T-helper 1 cell treated with Interleukin-12 subunit alpha and Interleukin-12 subunit beta and Interleukin-4 antibody, amounts not matched to agents 30 ng/mL and 1 ng/mL, for 36 hours (primary cell): Measurements from ENCODE around the gene LRFN4. TPM values are rescaled to one million over a fixed set of nuclear protein-coding genes. Genes with fewer than 3 reads are reported as not detected.
"Not testable (repeated sequence)": the region's sequence is repeated elsewhere in the genome, so short reads cannot be mapped to it uniquely, and the experiment has no call there.

ENCODE experiments used
- intact Hi-C: fragments of 100-400 bp; cut with micrococcal nuclease; formaldehyde crosslinking; loops from one replicate; pipeline ENCODE4 v1.15.1; 2024
- total RNA-seq: library from RNA; stranded (reverse); gene quantifications from 2 replicates; pipeline ENCODE4 v1.2.3, GENCODE V29; 2022

Gene LRFN4
- 19.6 and 20.0 TPM in 2 replicates for total RNA-seq

- intact Hi-C loops, result loop anchor here (1.0 to 2.0 kb wide), 3 partner anchors 12 to 112 kb away; partner anchors contain the start of gene RCE1
Observed at GRCh38 chr11:66856496-66857233, at the start of gene LRFN4. Gene LRFN4, plus strand, starts transcription at chr11:66857064. Its CDS starts 681 bp downstream, at chr11:66857745.

- intact Hi-C loops, result no loop called here
Observed at GRCh38 chr11:66809592-66809991, 47.3 kb upstream of the LRFN4 start.

- intact Hi-C loops, result no loop called here
Observed at GRCh38 chr11:66810576-66811185, 46.2 kb upstream of the LRFN4 start.

GRCh38 chr11:66814678-66815077, 42.2 kb upstream of the LRFN4 start:
- intact Hi-C loops, result no loop called here

GRCh38 chr11:66815646-66816045, 41.2 kb upstream of the LRFN4 start:
- intact Hi-C loops, result no loop called here

GRCh38 chr11:66818231-66818955, 38.5 kb upstream of the LRFN4 start:
- intact Hi-C loops, result no loop called here

GRCh38 chr11:66820381-66820780, 36.5 kb upstream of the LRFN4 start:
- intact Hi-C loops, result no loop called here

GRCh38 chr11:66820901-66821300, 36.0 kb upstream of the LRFN4 start:
- intact Hi-C loops, result no loop called here

- intact Hi-C loops, result no loop called here
Observed at GRCh38 chr11:66823700-66824099, 33.2 kb upstream of the LRFN4 start.

- intact Hi-C loops, result not testable (repeated sequence)
Observed at GRCh38 chr11:66824573-66824972, 32.3 kb upstream of the LRFN4 start.

- intact Hi-C loops, result loop anchor here (1.0 to 5.0 kb wide), 5 partner anchors 8 to 426 kb away; no protein-coding TSS in a partner anchor
Observed at GRCh38 chr11:66834539-66834845, 22.4 kb upstream of the LRFN4 start.

GRCh38 chr11:66834943-66835342, 21.9 kb upstream of the LRFN4 start:
- intact Hi-C loops, result loop anchor here (1.0 to 5.0 kb wide), 5 partner anchors 7 to 427 kb away; no protein-coding TSS in a partner anchor

GRCh38 chr11:66835768-66836405, 21.0 kb upstream of the LRFN4 start:
- intact Hi-C loops, result no loop called here

- intact Hi-C loops, result loop anchor here (5.0 kb wide), 1 partner anchor 248 kb away; the partner anchor contains the start of genes CCDC87 and CCS
Observed at GRCh38 chr11:66840317-66841091, 16.4 kb upstream of the LRFN4 start.

- intact Hi-C loops, result loop anchor here (1.0 to 5.0 kb wide), 8 partner anchors 8 to 765 kb away; partner anchors contain the start of genes CCDC87, CCS, DPP3 and NDUFV1
Observed at GRCh38 chr11:66841861-66842260, 15.0 kb upstream of the LRFN4 start.

GRCh38 chr11:66842501-66842895, 14.4 kb upstream of the LRFN4 start:
- intact Hi-C loops, result loop anchor here (1.0 to 5.0 kb wide), 8 partner anchors 8 to 764 kb away; partner anchors contain the start of genes CCDC87, CCS, DPP3 and NDUFV1

GRCh38 chr11:66842896-66843775, 13.7 kb upstream of the LRFN4 start, which contains the start of gene RCE1:
Gene RCE1, plus strand, starts transcription at chr11:66843441. Its CDS starts 15 bp downstream, at chr11:66843456.
- intact Hi-C loops, result loop anchor here (1.0 to 5.0 kb wide), 15 partner anchors 9 to 764 kb away; partner anchors contain the start of genes BRMS1, CCDC87, CCS and DPP3

- intact Hi-C loops, result loop anchor here (1.0 to 5.0 kb wide), 14 partner anchors 12 to 763 kb away; partner anchors contain the start of genes BRMS1, CCDC87, CCS and DPP3
Observed at GRCh38 chr11:66843776-66844495, 12.9 kb upstream of the LRFN4 start.
